RWPE1 (cell line): ENCODE measurements around the gene DENND6A.
"Not testable (repeated sequence)": the region's sequence is repeated elsewhere in the genome, so short reads cannot be mapped to it uniquely, and the experiment has no call there.

ENCODE experiments used
- CTCF ChIA-PET: fragments of 350-600 bp; sonication (Branson Sonifier 250); formaldehyde crosslinking; extraction: SDS; loops from one replicate; lab custom pipeline; 2021; lab: Yijun Ruan, JAX
- POLR2A ChIA-PET: fragments of 400-600 bp; formaldehyde crosslinking; extraction: SDS; loops from one replicate; lab custom pipeline; 2020; ENCODE audit warnings: antibody characterized with exemption; ENCODE audit not compliant: low non-redundant PET; lab: Yijun Ruan, JAX
- DNase-seq: peaks from one replicate; pipeline ENCODE4 v3.0.0; 2012; ENCODE audit warnings: low spot score
- H3K27ac ChIP-seq: fragments of 450-650 bp; 2 replicates; pipeline ENCODE4 v1.5.1; 2017
- CTCF ChIP-seq: fragments of 450-650 bp; conservative IDR thresholded peaks from 2 replicates; pipeline ENCODE4 v1.5.1; 2017; ENCODE audit warnings: low read depth, mild to moderate bottlenecking

The DENND6A gene

GRCh38 chr3:57717205-57717868, 24.5 kb upstream of the DENND6A start:
- ChIA-PET CTCF (no interaction called here), POLR2A (no interaction called here)
- no peak for TF ChIP-seq CTCF
- no peak for DNase-seq
- H3K27ac ChIP-seq = no peak overlapping the region

GRCh38 chr3:57715686-57716085, 22.8 kb upstream of the DENND6A start:
- ChIA-PET CTCF (no interaction called here), POLR2A (no interaction called here)
- TF ChIP-seq CTCF = no peak
- no peak for DNase-seq
- H3K27ac ChIP-seq = no peak overlapping the region

- CTCF ChIA-PET = interaction anchor here (0.6 kb wide), 1 partner anchor 338 kb away, joined by 3 read pairs; no protein-coding TSS in a partner anchor
- peak; percentile 9 for DNase-seq
- POLR2A ChIA-PET = no interaction called here
- no peak overlapping the region for H3K27ac ChIP-seq
- TF ChIP-seq CTCF = no peak
Measured at GRCh38 chr3:57709559-57709958, 16.7 kb upstream of the DENND6A start.

- ChIA-PET POLR2A (no interaction called here), CTCF (interaction anchor here (0.6 kb wide), 1 partner anchor 339 kb away, joined by 3 read pairs; no protein-coding TSS in a partner anchor)
- peak overlapping the region; percentile 78 for H3K27ac ChIP-seq
- no peak for TF ChIP-seq CTCF
- DNase-seq = no peak
Measured at GRCh38 chr3:57709031-57709430, 16.2 kb upstream of the DENND6A start.

- DNase-seq = peak; percentile 76
- ChIA-PET CTCF (no interaction called here), POLR2A (no interaction called here)
- TF ChIP-seq CTCF = no peak
- peak overlapping the region; percentile 76 for H3K27ac ChIP-seq
Measured at GRCh38 chr3:57706462-57706861, 13.6 kb upstream of the DENND6A start.

- DNase-seq, POLR2A ChIA-PET, H3K27ac ChIP-seq: not testable (repeated sequence)
- CTCF ChIA-PET = interaction anchor here (0.6 kb wide), 1 partner anchor 711 kb away, joined by 3 read pairs; no protein-coding TSS in a partner anchor
Measured at GRCh38 chr3:57705351-57705750, 12.5 kb upstream of the DENND6A start.

GRCh38 chr3:57701781-57702180, 8.9 kb upstream of the DENND6A start:
- DNase-seq = no peak
- no peak for TF ChIP-seq CTCF
- H3K27ac ChIP-seq = no peak overlapping the region
- ChIA-PET POLR2A (no interaction called here), CTCF (no interaction called here)
